PC-3 (cell line): Measurements from ENCODE around the gene SLC7A9. TPM values are rescaled to one million over a fixed set of nuclear protein-coding genes. Genes with fewer than 3 reads are reported as not detected.

ENCODE experiments used
- ATAC-seq: fragments of 200-7000 bp; cut with Tn5 transposase; 2 replicates; pipeline ENCODE4 v1.9.1; 2020; ENCODE audit warnings: mild to moderate bottlenecking, moderate library complexity
- BruUV-seq: library from RNA; stranded (reverse); fragments of 400-500 nt; replicated peaks from 2 replicates; lab custom pipeline; 2021; lab: Mats Ljungman, UMichigan
- CTCF ChIA-PET: fragments of 300-600 bp; sonication (Branson Sonifier 250); formaldehyde crosslinking; loops from one replicate; lab custom pipeline; 2022; ENCODE audit warnings: antibody characterized with exemption; lab: Charles Lee
- POLR2A ChIA-PET: fragments of 300-600 bp; sonication (Branson Sonifier 250); formaldehyde crosslinking; loops from one replicate; lab custom pipeline; 2022; ENCODE audit warnings: antibody characterized with exemption; ENCODE audit not compliant: unreplicated experiment; lab: Charles Lee
- DNase-seq: peaks from one replicate; pipeline ENCODE4 v3.0.0-alpha.2; 2015
- H2AFZ ChIP-seq: fragments of 300-600 bp; sonication (generic); 2 replicates; pipeline ENCODE4 v1.6.0; 2016; ENCODE audit warnings: antibody characterized with exemption, low read length
- H3F3A ChIP-seq: fragments of 300-600 bp; sonication (generic); one replicate; pipeline ENCODE4 v1.6.0; 2017; ENCODE audit warnings: antibody characterized with exemption, low read length, control low read depth, mild to moderate bottlenecking; ENCODE audit not compliant: unreplicated experiment
- H3K27ac ChIP-seq: fragments of 300-600 bp; sonication (generic); 2 replicates; pipeline ENCODE4 v1.5.1; 2016; ENCODE audit warnings: mild to moderate bottlenecking, low read length
- H3K27me3 ChIP-seq: fragments of 300-600 bp; sonication (generic); 2 replicates; pipeline ENCODE4 v1.6.1; 2016; ENCODE audit warnings: low read length, mixed read lengths
- H3K36me3 ChIP-seq: fragments of 300-600 bp; sonication (generic); 2 replicates; pipeline ENCODE4 v1.6.1; 2016; ENCODE audit warnings: low read depth, mixed run types, low read length, mixed read lengths
- H3K4me1 ChIP-seq: fragments of 300-600 bp; sonication (generic); 2 replicates; pipeline ENCODE4 v1.5.1; 2016; ENCODE audit warnings: low read length; ENCODE audit not compliant: insufficient read depth
- H3K4me2 ChIP-seq: fragments of 300-600 bp; sonication (generic); 2 replicates; pipeline ENCODE4 v1.6.0; 2016; ENCODE audit warnings: low read length
- H3K4me3 ChIP-seq: fragments of 300-600 bp; sonication (generic); 2 replicates; pipeline ENCODE4 v1.5.1; 2016; ENCODE audit warnings: mild to moderate bottlenecking, low read length, mixed read lengths
- H3K79me2 ChIP-seq: fragments of 300-600 bp; sonication (generic); 2 replicates; pipeline ENCODE4 v1.6.1; 2017; ENCODE audit warnings: low read length, mixed read lengths
- H3K9ac ChIP-seq: fragments of 300-600 bp; sonication (generic); 2 replicates; pipeline ENCODE4 v1.6.0; 2016; ENCODE audit warnings: mild to moderate bottlenecking, low read length
- H3K9me2 ChIP-seq: fragments of 300-600 bp; sonication (generic); replicated peaks from 2 replicates; pipeline ENCODE4 v1.6.1; 2016; ENCODE audit warnings: mixed run types, low read length, mixed read lengths
- H3K9me3 ChIP-seq: fragments of 300-600 bp; sonication (generic); 2 replicates; pipeline ENCODE4 v1.6.1; 2016; ENCODE audit warnings: low read length, mixed read lengths
- H4K20me1 ChIP-seq: fragments of 300-600 bp; sonication (generic); 2 replicates; pipeline ENCODE4 v1.6.1; 2016; ENCODE audit warnings: low read length, mixed read lengths
- CTCF ChIP-seq: fragments of 300-600 bp; sonication (generic); conservative IDR thresholded peaks from 2 replicates; pipeline ENCODE4 v1.5.1; 2017; ENCODE audit warnings: antibody characterized with exemption, low read depth, mild to moderate bottlenecking, low read length
- EZH2 ChIP-seq: fragments of 300-600 bp; sonication (generic); IDR thresholded peaks from one replicate; pipeline ENCODE4 v1.6.1; 2017; ENCODE audit warnings: antibody characterized with exemption, mild to moderate bottlenecking, low read length; ENCODE audit not compliant: unreplicated experiment
- EZH2phosphoT487 ChIP-seq: fragments of 300-600 bp; sonication (generic); IDR thresholded peaks from 2 replicates; pipeline ENCODE4 v1.6.1; 2018; ENCODE audit warnings: mild to moderate bottlenecking, antibody characterized with exemption, low read length, borderline replicate concordance
- intact Hi-C: fragments of 100-400 bp; cut with micrococcal nuclease; formaldehyde crosslinking; loops from 2 replicates; pipeline ENCODE4 v1.9.0; 2023
- total RNA-seq: library from RNA; depleted of rRNA; stranded (reverse); fragments of >200 nt; gene quantifications from 2 replicates; pipeline ENCODE4 v1.2.3, GENCODE V29; 2014

Gene SLC7A9
- total RNA-seq, 1 experiment from 2014 or later: not detected

DNA sequence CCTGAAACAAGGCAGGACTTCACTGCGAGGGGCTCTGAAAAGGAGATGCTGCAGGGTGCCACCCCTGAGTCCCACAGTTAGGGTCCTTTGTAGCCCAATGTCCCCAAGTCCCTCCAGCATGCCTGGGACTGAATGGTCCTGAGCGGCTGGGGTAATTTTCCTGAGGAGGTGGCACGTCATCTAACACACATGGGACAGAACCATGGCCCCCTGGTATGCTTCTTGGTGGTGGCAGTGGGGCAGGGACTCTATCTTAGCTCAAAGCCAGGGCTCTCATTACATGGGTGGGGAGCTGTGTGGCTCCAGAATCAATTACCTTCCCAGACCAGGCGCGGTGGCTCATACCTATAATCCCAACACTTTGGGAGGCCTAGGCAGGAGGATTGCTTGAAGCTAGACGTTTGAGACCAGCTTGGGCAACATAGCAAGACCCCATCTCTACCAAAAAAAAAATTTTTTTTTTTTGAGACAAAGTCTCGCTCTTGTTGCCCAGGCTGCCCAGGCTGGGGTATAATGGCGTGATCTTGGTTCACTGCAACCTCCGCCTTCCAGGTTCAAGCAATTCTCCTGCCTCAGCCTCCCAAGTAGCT is 7.9 kb upstream of the SLC7A9 start:
- intact Hi-C loops: loop anchor here (1.0 kb wide), 1 partner anchor 52 kb away; no protein-coding TSS in a partner anchor
- DNase-seq (no peak), ATAC-seq (no peak)
- CTCF ChIA-PET: no interaction called here
- Histone ChIP-seq H3F3A (no peaks in the 10 kb centered on the region), H3K9me2 (no peaks in the 10 kb centered on the region), H3K4me1 (peaks cover 13% of the 10 kb centered on the region), H3K27ac (peak overlapping the region; percentile 81), H3K27me3 (no peaks in the 10 kb centered on the region), H3K4me3 (no peak overlapping the region), H3K79me2 (no peaks in the 10 kb centered on the region), H3K4me2 (peak overlapping the region; percentile 61), H3K9ac (no peak overlapping the region), H4K20me1 (no peaks in the 10 kb centered on the region), H3K9me3 (no peaks in the 10 kb centered on the region), H2AFZ (peak overlapping the region; percentile 46; the same call in 1 of the 2 replicates), H3K36me3 (no peaks in the 10 kb centered on the region)
- TF ChIP-seq CTCF (no peak), EZH2phosphoT487 (no peak), EZH2 (no peak)
- BruUV-seq: no TSS peak
- POLR2A ChIA-PET: interaction anchor here (0.6 kb wide), 1 partner anchor 299 kb away, joined by 3 read pairs; no protein-coding TSS in a partner anchor

GRCh38 chr19:32876919-32877285 is 7.3 kb upstream of the SLC7A9 start:
- Histone ChIP-seq H3K27me3 (no peaks in the 10 kb centered on the region), H3K36me3 (no peaks in the 10 kb centered on the region), H3K9ac (no peak overlapping the region), H3K9me2 (no peaks in the 10 kb centered on the region), H3K4me1 (peaks cover 13% of the 10 kb centered on the region), H3K4me2 (peak overlapping the region; percentile 61), H3K79me2 (no peaks in the 10 kb centered on the region), H3K27ac (peak overlapping the region; percentile 81), H3K9me3 (no peaks in the 10 kb centered on the region), H3K4me3 (no peak overlapping the region), H2AFZ (peak overlapping the region; percentile 46), H3F3A (no peaks in the 10 kb centered on the region), H4K20me1 (no peaks in the 10 kb centered on the region)
- BruUV-seq: no TSS peak
- intact Hi-C loops: loop anchor here (1.0 kb wide), 1 partner anchor 52 kb away; no protein-coding TSS in a partner anchor
- ChIA-PET POLR2A (interaction anchor here (0.6 kb wide), 1 partner anchor 300 kb away, joined by 3 read pairs; no protein-coding TSS in a partner anchor), CTCF (no interaction called here)
- DNase-seq (peak; percentile 83), ATAC-seq (peak; percentile 99)
- no peak for TF ChIP-seq CTCF
- TF ChIP-seq EZH2: no peak
- no peak for TF ChIP-seq EZH2phosphoT487
